Mesendoderm (in vitro differentiated cells): ENCODE data around the gene SV2A.

ENCODE experiments used
- DNase-seq: peaks from one replicate; pipeline ENCODE4 v3.0.0; 2013
- H2AK5ac ChIP-seq: 2 replicates; pipeline ENCODE4 v1.6.1; 2013; ENCODE audit warnings: low read length, inconsistent platforms
- H2BK120ac ChIP-seq: 2 replicates; pipeline ENCODE4 v1.6.1; 2013; ENCODE audit warnings: low read depth, mild to moderate bottlenecking, low read length, moderate library complexity, mixed read lengths
- H2BK15ac ChIP-seq: replicated peaks from 2 replicates; pipeline ENCODE4 v1.6.1; 2013; ENCODE audit warnings: low read depth, mild to moderate bottlenecking, moderate library complexity
- H2BK5ac ChIP-seq: 2 replicates; pipeline ENCODE4 v1.6.1; 2013; ENCODE audit warnings: low read length, inconsistent platforms
- H3K18ac ChIP-seq: 2 replicates; pipeline ENCODE4 v1.6.1; 2013; ENCODE audit warnings: mild to moderate bottlenecking, low read length, mixed read lengths
- H3K23ac ChIP-seq: one replicate; pipeline ENCODE4 v1.6.1; 2013; ENCODE audit warnings: low read length
- H3K27ac ChIP-seq: 2 replicates; pipeline ENCODE4 v1.5.1; 2013; ENCODE audit warnings: low read depth, mild to moderate bottlenecking, inconsistent platforms, low read length, moderate library complexity
- H3K27me3 ChIP-seq: 2 replicates; pipeline ENCODE4 v1.6.1; 2013; ENCODE audit warnings: low read length, control low read depth, mild to moderate bottlenecking, inconsistent platforms; ENCODE audit not compliant: insufficient read depth, poor library complexity
- H3K36me3 ChIP-seq: 2 replicates; pipeline ENCODE4 v1.6.1; 2013; ENCODE audit warnings: low read length, inconsistent platforms; ENCODE audit not compliant: control insufficient read depth, insufficient read depth
- H3K4ac ChIP-seq: one replicate; pipeline ENCODE4 v1.6.1; 2013; ENCODE audit warnings: low read depth, mild to moderate bottlenecking, low read length, moderate library complexity
- H3K4me1 ChIP-seq: 2 replicates; pipeline ENCODE4 v1.6.1; 2013; ENCODE audit warnings: low read depth, low read length, inconsistent platforms; ENCODE audit not compliant: control insufficient read depth
- H3K4me2 ChIP-seq: 2 replicates; pipeline ENCODE4 v1.6.1; 2013; ENCODE audit warnings: low read length
- H3K4me3 ChIP-seq: 2 replicates; pipeline ENCODE4 v1.5.1; 2013; ENCODE audit warnings: mild to moderate bottlenecking, low read length
- H3K56ac ChIP-seq: one replicate; pipeline ENCODE4 v1.6.1; 2013; ENCODE audit warnings: low read length
- H3K79me1 ChIP-seq: 2 replicates; pipeline ENCODE4 v1.6.1; 2013; ENCODE audit warnings: low read length, inconsistent platforms
- H3K79me2 ChIP-seq: 2 replicates; pipeline ENCODE4 v1.6.1; 2013; ENCODE audit warnings: mild to moderate bottlenecking, low read length; ENCODE audit not compliant: control insufficient read depth, insufficient read depth
- H3K9ac ChIP-seq: 2 replicates; pipeline ENCODE4 v1.6.1; 2013; ENCODE audit warnings: low read length, inconsistent platforms
- H4K5ac ChIP-seq: one replicate; pipeline ENCODE4 v1.6.1; 2013; ENCODE audit warnings: low read length
- H4K8ac ChIP-seq: one replicate; pipeline ENCODE4 v1.6.1; 2013; ENCODE audit warnings: low read depth, mild to moderate bottlenecking, control low read depth, low read length, moderate library complexity
- WGBS: extraction: QIAGEN DNeasy Blood & Tissue Kit; methylation state at CpG from one replicate; pipeline ENCODE4 v1.1.7; 2013; ENCODE audit warnings: low lambda C conversion rate, missing lambda C conversion rate; ENCODE audit not compliant: insufficient coverage; ENCODE audit errors: extremely low coverage; 5-methylcytosine and 5-hydroxymethylcytosine counted together

The SV2A gene

GRCh38 chr1:149915429-149916192 lies 2.0 kb downstream of the SV2A start:
- no CpG with 5 or more reads among the region's 11 CpGs for WGBS
- Histone ChIP-seq H3K4me1 (peaks cover 11% of the 10 kb centered on the region), H3K79me2 (peaks cover 2% of the 10 kb centered on the region), H2BK5ac (no peak overlapping the region), H2BK15ac (no peak overlapping the region), H3K4me2 (peak overlapping the region; percentile 83), H3K27me3 (no peaks in the 10 kb centered on the region), H3K4me3 (no peak overlapping the region), H3K9ac (peak overlapping the region; percentile 86), H4K5ac (no peak overlapping the region), H3K27ac (no peak overlapping the region), H3K79me1 (peaks cover 9% of the 10 kb centered on the region), H2AK5ac (no peak overlapping the region), H3K4ac (no peak overlapping the region), H3K56ac (peak overlapping the region; percentile 88), H3K18ac (no peak overlapping the region), H2BK120ac (no peak overlapping the region), H3K36me3 (peaks cover 2% of the 10 kb centered on the region), H4K8ac (no peak overlapping the region), H3K23ac (no peak overlapping the region)
- no peak for DNase-seq

DNA sequence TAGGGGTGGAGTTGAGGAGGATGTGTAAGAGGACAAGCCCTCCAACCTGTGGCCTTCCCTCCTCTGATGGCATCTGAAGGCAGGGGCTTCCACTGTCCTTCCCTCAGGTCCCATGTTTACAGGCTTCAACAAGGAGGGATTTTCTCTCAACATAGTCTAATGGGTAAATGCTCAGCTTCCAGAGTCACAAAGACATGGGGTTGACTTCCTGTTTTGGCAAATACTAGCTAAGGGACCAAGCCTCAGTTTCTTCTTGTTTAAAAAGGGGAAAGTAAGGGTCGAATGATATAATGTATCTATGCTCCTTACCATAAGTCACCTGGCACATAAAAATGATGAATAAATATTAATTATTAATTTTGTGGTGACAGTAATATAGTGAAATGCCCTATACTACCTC lies 3.1 kb downstream of the SV2A start:
- no peaks in the 10 kb centered on the region for H3K27me3 ChIP-seq
- no peak overlapping the region for H4K8ac ChIP-seq
- H3K4me3 ChIP-seq: no peak overlapping the region
- H3K4ac ChIP-seq: no peak overlapping the region
- H3K27ac ChIP-seq: no peak overlapping the region
- no CpG with 5 or more reads among the region's 1 CpG for WGBS
- no peak overlapping the region for H3K23ac ChIP-seq
- H3K79me2 ChIP-seq: peaks cover 2% of the 10 kb centered on the region
- no peak overlapping the region for H3K9ac ChIP-seq
- no peak overlapping the region for H4K5ac ChIP-seq
- peaks cover 11% of the 10 kb centered on the region for H3K4me1 ChIP-seq
- no peak overlapping the region for H2AK5ac ChIP-seq
- H3K4me2 ChIP-seq: no peak overlapping the region
- no peak overlapping the region for H2BK5ac ChIP-seq
- H2BK120ac ChIP-seq: no peak overlapping the region
- no peak for DNase-seq
- peaks cover 9% of the 10 kb centered on the region for H3K79me1 ChIP-seq
- no peak overlapping the region for H3K18ac ChIP-seq
- no peak overlapping the region for H2BK15ac ChIP-seq
- H3K36me3 ChIP-seq: peaks cover 4% of the 10 kb centered on the region
- H3K56ac ChIP-seq: no peak overlapping the region

DNA sequence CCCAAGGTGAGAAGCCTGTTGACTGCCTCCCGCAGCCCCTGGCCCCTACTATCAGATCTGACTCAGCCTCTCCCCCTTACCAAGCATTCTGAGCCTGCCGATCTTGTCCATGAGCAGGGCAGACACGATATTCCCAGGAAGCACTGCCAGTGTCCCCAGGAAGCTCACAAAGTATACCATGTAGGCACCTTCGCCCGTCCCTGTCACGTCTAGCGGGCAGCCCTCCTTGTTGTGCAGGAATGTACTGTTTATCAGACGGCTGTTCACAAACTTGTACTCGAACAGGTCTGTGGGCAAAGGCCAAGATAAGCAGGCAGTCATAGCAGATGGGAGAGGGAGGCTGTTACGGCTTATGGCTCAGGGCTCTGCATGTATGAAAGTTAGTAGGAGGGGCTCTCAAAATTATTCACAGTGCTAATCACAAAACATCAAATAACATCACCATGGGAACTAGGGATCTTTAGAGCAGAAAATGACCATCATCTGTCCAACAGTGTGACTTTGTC lies 11.0 kb downstream of the SV2A start:
- Histone ChIP-seq H3K9ac (no peak overlapping the region), H3K4me2 (no peak overlapping the region), H3K4ac (no peak overlapping the region), H4K8ac (no peak overlapping the region), H3K36me3 (peaks cover 4% of the 10 kb centered on the region), H3K23ac (no peak overlapping the region), H2AK5ac (no peak overlapping the region), H2BK5ac (no peak overlapping the region), H3K79me1 (no peaks in the 10 kb centered on the region), H3K27me3 (no peaks in the 10 kb centered on the region), H2BK15ac (no peak overlapping the region), H3K79me2 (no peaks in the 10 kb centered on the region), H3K4me3 (no peak overlapping the region), H3K18ac (no peak overlapping the region), H3K27ac (no peak overlapping the region), H2BK120ac (no peak overlapping the region), H3K4me1 (no peaks in the 10 kb centered on the region), H3K56ac (no peak overlapping the region), H4K5ac (no peak overlapping the region)
- WGBS: no CpG with 5 or more reads among the region's 10 CpGs
- DNase-seq: no peak

DNA sequence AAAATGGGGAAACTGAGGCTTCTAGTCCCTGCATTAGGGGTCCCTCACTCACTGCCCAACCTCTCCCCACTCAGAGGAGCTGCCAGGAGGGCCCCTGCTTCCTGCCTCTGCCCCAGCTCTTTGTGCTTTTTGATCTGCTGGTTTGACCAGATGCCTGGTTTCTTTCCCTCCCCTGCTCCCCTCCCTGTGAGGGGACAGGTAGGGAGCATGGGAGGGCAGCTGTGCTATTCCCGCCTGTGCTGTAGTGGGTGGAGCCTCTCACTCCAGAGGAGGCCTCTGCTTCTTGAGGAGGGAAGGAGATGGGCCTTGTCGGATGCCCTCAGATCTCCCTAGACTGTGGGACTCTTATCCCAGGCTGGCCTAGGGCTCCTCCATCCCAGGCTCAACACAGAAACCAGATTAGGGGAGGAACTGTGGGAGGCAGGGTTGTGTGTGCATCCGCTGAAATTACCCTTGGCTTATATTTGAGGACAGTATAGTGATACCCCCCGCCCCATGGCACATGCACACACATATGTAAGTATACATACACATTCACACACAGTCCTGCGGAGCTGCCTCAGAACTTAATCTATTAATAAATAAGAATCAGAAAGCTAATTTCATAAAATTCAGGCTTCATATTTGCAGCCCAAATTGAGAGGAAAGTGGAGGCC lies 13.7 kb downstream of the SV2A start:
- no CpG with 5 or more reads among the region's 5 CpGs for WGBS
- H2BK15ac ChIP-seq: no peak overlapping the region

GRCh38 chr1:149899460-149900284 lies 18.0 kb downstream of the SV2A start, which contains the start of gene BOLA1:
Gene BOLA1, plus strand, starts transcription at chr1:149899568. Its CDS starts 492 bp downstream, at chr1:149900060.
- Histone ChIP-seq H2BK5ac (no peak within 1 kb of the TSS), H3K18ac (no peak within 1 kb of the TSS), H2AK5ac (peak within 1 kb of the TSS; percentile 11), H4K8ac (no peak within 1 kb of the TSS), H3K23ac (peak within 1 kb of the TSS; percentile 80), H3K79me2 (no peaks in the 10 kb centered on the region), H3K56ac (peak within 1 kb of the TSS; percentile 97), H3K4ac (peak within 1 kb of the TSS; percentile 40), H3K27ac (no peak within 1 kb of the TSS), H3K4me2 (peak within 1 kb of the TSS; percentile 93), H3K4me1 (no peaks in the 10 kb centered on the region), H2BK15ac (no peak within 1 kb of the TSS), H2BK120ac (no peak within 1 kb of the TSS), H4K5ac (no peak within 1 kb of the TSS), H3K36me3 (no peaks in the 10 kb centered on the region), H3K27me3 (no peaks in the 10 kb centered on the region), H3K9ac (peak within 1 kb of the TSS; percentile 83), H3K79me1 (no peaks in the 10 kb centered on the region), H3K4me3 (peak within 1 kb of the TSS; percentile 76)
- peak; percentile 98 for DNase-seq
- no CpG with 5 or more reads among the region's 65 CpGs for WGBS

More for the DNA sequence above, 13.7 kb downstream of the SV2A start:
- no peak overlapping the region for H3K4me3 ChIP-seq
- peak; percentile 26 for DNase-seq
- no peak overlapping the region for H4K8ac ChIP-seq
- H3K27ac ChIP-seq: no peak overlapping the region
- no peaks in the 10 kb centered on the region for H3K4me1 ChIP-seq
- H3K23ac ChIP-seq: no peak overlapping the region
- H3K79me1 ChIP-seq: no peaks in the 10 kb centered on the region
- H2AK5ac ChIP-seq: no peak overlapping the region
- no peak overlapping the region for H2BK120ac ChIP-seq
- no peak overlapping the region for H4K5ac ChIP-seq
- H3K27me3 ChIP-seq: no peaks in the 10 kb centered on the region
- H3K4ac ChIP-seq: no peak overlapping the region
- no peaks in the 10 kb centered on the region for H3K36me3 ChIP-seq
- H3K9ac ChIP-seq: no peak overlapping the region
- H3K79me2 ChIP-seq: no peaks in the 10 kb centered on the region
- peak overlapping the region; percentile 7 for H3K56ac ChIP-seq
- no peak overlapping the region for H3K4me2 ChIP-seq
- H3K18ac ChIP-seq: no peak overlapping the region
- H2BK5ac ChIP-seq: no peak overlapping the region
